Non-pigmented ciliary epithelial cell (primary cell): Measurements from ENCODE around the gene ALCAM.

Experiments
- DNase-seq: peaks from one replicate; pipeline ENCODE4 v3.0.0-alpha.2; 2010; ENCODE audit warnings: low read depth

The ALCAM gene

GRCh38 chr3:105356396-105356795 lies 10.3 kb upstream of the ALCAM start:
- DNase-seq: no peak

GRCh38 chr3:105356988-105357387 lies 9.7 kb upstream of the ALCAM start:
- DNase-seq: no peak

DNA sequence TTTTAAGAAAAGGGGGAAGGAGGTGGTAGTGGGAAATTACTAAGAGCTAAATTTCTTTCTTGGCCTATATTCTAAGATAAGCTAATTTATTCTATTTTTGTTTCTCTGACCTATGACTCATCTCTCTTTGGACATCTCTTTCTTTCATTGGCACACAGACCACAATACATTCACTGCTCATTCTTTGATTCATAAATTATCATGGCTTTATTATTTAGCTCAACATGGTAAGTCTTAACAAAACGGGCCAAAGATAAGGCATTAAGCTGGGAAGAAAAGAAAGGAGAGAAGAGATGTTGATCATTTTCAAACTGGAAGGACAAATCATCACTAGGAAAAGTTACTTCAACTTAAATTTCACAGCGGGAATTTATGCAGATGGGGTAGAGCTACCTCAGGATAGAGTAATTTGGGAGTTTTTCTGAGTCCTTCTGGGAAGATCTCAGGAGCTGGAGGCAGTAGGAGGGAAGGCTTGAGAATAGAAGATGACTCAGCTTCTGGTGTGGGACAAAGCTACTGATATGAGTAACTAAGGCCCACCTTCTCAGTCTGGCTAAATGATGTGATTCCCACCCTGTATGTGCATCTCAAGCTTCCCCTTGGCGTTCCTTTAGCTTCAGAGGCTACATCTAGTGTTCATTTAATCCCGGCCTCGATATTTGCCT lies 7.5 kb upstream of the ALCAM start:
- DNase-seq: peak; percentile 52

DNA sequence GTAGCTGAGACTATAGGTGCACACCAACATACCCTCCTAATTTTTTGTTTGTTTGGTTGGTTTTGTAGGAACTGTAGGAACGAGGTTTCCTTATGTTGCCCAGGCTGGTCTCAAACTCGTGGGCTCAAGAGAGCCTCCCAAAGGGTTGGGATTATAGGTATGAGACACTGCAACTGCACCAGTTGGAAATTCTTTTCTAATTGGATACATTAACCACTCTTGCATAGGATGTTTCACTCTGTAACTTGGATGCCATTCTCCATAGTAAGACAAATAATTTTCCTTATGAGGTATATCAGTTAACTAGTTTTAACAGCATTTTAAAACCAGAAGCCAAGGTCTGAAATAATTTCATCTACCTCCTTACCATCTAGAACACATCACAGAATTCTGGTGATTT lies 6.7 kb upstream of the ALCAM start:
- DNase-seq: no peak

DNA sequence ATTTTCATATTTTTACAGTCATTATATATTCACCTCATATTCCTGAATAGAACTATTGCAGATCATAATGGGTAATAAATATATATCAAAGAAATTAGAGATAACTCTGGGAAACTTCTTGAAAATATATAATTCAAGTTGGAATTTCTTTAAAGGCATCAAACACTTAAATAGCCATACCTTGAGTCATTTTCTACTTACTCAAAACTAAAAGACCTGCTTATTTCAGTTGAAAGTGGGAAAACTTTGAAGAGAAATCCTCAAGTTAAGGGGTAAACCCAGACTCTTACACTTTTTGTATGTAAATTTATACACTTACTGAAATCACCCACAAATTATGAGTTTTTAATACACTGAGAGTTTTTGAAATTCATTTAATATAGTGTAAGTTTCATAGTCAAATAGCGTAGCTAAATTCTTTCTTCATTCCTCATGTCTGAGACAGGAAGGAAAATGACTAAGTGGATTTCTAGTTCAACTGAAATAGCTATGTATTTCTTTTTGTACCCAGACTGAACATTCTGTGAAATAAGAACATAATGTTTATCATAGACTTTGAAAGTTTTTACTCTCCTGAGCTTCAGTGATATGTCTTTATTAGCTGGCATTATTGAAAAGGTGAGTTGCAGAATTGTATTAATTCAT lies 4.6 kb upstream of the ALCAM start:
- peak; percentile 57 for DNase-seq

DNA sequence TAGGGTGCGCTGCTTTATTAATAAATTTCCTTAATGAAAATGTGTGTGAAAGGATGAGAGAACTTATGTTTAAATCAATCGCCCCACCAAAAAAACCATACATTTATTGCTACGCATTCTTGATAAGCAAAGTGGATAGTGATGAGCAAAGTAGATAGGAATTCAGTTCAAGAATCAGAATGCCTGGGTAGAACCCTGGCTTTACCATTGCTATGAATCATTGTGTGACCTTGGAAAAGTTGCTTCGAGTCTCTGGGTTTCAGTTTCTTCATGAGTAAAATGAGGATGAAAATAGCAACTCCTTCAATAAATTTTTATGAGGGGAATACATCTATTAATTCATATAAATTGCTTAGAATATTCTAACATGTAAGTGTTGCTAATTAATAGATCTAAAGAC lies 2.6 kb upstream of the ALCAM start:
- peak; percentile 72 for DNase-seq

GRCh38 chr3:105365081-105365390 lies 1.7 kb upstream of the ALCAM start:
- no peak for DNase-seq

DNA sequence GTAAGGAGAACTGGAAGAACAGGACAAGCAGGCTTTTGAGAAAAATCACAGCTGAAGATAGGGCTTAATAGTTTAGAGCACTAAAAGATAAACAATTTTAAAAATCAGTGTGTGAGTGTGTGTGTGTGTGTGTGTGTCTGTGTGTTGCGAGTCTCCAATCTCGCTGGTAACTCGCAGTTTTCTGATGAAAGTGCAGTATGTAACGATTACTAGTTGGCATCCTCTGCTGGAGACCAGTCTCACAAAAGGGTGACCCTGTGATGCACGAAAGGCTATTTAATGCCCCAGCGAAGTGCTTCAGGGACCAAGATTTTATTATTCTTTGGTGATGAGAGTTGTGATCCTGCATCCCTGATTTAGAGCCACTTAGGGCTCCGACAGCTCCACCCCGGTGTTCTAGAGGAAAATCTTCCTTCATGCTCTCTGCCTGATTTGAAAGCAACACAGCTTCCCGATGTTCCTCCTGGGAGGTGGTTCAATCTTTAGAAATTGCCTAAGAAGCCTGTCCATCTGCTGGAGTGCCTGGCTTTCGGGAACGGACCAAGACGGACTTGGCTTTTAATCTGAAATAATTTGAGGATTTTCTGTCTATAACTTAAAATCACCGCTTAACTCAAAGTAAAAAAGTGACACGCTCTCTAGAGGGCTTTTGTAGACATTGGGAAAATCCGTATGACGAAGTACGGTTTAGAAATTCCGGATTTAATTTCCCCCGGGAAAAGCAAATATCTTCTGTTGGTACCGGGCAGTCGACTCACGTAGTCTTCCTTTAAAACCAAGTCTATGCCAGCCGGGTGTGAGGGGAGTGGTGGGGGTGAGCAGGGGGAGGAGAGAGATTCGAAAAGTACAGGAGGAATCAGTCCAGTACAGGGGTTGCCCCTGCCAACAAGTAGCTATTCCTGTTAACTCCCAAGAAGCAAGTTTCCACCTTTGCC lies 1.1 kb upstream of the ALCAM start:
- DNase-seq: no peak

- no peak for DNase-seq
Measured at GRCh38 chr3:105367063-105367405, 325 bp downstream of the ALCAM start.

DNA sequence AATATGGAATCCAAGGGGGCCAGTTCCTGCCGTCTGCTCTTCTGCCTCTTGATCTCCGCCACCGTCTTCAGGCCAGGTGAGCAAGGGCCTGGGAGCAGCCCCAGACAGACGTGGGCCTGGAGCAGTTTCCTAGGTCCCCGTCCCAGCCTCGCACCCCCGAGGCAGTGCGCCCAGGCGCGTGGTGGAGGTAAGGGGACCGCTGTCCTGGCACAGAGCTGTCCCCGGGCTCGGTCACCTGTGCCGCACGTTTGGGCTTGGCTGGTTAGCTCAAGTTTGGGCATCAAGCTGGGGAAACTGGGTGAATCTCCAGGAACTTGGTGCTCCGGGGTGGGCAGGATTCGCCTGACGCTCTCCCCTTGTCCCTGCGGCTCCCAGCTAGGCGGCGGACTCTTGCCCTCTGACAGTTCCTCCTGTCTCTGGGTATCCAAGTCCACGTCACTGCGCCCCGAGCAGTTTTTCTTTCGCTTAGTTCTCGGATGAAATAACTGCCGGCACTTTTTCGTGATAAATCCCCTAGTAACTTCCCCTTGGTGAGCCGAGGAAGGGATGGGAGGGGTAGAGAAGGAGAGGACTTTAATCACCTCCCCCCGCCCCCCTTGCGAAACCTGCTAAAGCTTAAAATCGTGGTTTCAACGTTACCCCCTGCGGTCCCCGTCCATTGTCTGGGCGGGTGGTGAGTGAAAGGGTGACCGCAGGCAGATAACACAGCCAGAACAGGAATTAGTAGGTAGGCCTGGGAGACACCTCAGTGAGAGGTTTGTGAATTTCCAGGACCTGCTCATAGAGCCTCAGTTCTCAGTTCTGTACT lies 901 bp downstream of the ALCAM start:
- peak; percentile 44 for DNase-seq

DNA sequence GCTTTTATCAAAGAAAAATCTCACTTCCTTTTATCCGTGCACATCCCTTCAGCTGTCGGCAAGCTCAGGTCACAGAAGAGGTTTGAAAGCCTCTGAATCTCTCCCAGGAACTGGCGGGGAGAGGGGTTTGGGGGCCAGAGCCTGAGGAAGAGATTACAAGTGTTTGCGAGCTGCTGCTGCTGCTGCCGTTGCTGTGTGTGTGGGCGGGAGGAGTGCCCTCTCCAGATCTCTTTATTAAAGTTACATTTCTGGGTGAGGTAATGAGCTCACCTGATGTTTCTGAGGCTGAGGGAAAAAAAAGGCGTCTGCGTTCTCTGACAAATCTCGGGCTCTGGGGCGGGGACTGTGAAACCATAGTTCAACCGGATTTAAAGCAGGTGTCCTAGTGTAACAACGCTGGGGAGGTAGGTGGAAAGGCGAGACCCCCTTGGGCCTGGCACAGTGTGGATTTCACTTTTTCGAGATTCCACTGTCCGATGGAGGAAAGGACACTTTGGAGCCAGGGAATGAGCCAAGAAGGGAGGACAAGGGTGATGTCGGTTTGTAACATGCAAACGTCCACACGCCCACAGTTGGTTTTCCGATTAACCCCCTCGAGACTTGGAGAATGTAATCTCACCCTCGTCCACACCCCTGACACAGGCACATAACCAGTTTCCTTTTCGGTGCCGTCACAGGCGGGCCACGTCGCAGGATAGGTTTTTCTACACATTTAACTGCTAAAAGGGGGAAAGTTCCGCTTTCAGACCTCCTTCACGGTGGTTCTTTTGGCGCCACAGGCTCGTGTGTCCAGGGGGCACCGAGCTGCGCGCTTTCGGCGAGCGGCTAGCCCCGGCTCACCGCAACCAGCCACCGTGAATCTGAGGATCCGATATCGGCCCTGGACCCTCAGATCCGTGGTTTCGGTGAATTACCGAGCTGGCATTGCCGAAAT lies 2.1 kb downstream of the ALCAM start:
- DNase-seq: peak; percentile 45

- DNase-seq: no peak
Measured at GRCh38 chr3:105369500-105370371, 3.0 kb downstream of the ALCAM start.

DNA sequence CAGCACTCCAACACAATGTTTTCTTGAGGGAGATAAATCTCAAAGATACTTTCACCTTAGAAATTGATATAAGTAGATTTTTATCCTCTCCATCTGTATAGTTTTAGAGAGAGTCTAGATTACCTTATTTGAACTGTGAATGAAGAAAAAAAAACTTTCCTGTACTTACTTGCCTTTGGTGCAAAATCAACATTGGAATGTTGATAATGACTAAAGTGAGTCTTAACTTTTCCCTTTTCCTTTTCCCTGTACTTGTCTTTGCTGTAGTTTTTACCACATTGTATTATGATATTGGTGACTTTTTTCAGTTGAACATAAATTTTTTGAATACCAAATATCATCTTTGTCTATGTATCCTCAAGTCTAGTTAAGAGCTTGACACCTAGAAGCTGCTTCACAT lies 6.7 kb downstream of the ALCAM start:
- DNase-seq: no peak

DNA sequence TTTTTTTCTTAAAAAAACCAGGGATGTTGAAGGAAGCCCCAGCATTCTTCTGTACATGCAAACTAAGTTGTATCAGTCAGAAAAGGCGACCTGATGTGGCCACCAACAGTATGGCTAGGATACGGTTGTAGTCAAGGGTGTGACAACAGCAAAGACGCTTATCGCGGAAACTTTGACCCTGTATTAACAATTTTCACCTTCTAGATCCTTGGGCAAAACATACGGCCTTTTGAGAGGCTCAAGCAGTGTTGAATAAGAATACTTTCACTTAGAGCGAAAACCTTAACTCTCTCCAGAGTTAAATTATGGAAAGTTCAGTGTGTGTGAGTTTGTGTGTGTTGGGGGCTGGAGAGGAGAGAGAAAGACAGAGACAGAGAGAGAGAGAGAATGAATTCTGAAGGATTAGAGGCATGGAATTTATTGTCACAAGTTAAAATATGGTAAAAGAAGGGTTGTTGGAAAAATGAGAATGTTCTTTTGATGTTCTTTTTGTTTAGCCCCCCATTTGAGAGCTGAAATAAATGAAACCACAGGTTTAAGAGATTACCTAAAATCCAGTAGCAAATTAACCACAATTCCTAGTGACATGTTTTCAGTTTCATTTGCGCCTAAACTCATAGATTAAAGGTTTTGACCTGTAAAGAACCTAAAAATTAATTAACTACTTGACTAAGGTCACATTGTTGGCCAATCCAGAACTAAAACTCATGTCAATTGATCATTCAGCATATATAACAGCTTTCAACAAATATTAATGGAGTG lies 9.2 kb downstream of the ALCAM start:
- DNase-seq: no peak

DNA sequence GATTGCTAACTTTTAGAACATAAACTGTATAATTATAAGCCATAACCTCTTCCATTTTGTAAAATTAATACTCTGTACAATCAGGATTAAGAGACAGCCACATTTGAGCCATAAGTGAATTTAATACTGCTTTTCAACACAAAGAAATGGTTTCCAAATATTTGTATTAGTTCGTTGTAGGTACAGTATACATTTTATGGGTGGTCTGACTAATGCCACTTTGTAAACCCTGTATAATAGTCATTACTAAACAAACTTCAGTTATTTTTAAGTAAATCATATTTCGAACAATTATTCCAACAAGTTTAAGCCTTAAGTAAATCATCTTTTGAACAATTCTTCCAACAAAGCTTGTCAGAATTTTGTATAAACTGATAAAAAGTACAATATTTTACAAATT lies 11.0 kb downstream of the ALCAM start:
- no peak for DNase-seq

- DNase-seq: no peak
Measured at GRCh38 chr3:105385179-105385578, 18.5 kb downstream of the ALCAM start.

GRCh38 chr3:105385819-105386508 lies 19.3 kb downstream of the ALCAM start:
- DNase-seq: no peak

- DNase-seq: no peak
Measured at GRCh38 chr3:105387122-105387751, 20.5 kb downstream of the ALCAM start.
